GM23248 (cell line): Measurements from ENCODE around the gene TMEM108. TPM values are rescaled to one million over a fixed set of nuclear protein-coding genes. Genes with fewer than 3 reads are reported as not detected.

ENCODE experiments used
- DNase-seq: peaks from one replicate; pipeline ENCODE4 v3.0.0-alpha.2; 2015
- H2AFZ ChIP-seq: fragments of 200-600 bp; sonication (generic); 2 replicates; pipeline ENCODE4 v1.6.1; 2016; ENCODE audit warnings: antibody characterized with exemption
- H3F3A ChIP-seq: fragments of 200-600 bp; sonication (generic); 2 replicates; pipeline ENCODE4 v1.6.1; 2016; ENCODE audit warnings: mild to moderate bottlenecking, antibody characterized with exemption, mixed run types; ENCODE audit not compliant: insufficient read depth
- H3K27ac ChIP-seq: fragments of 200-600 bp; sonication (generic); 2 replicates; pipeline ENCODE4 v1.5.1; 2016; ENCODE audit warnings: mild to moderate bottlenecking
- H3K27me3 ChIP-seq: fragments of 200-600 bp; sonication (generic); replicated peaks from 2 replicates; pipeline ENCODE4 v1.6.1; 2016; ENCODE audit warnings: mild to moderate bottlenecking; ENCODE audit not compliant: insufficient read depth
- H3K36me3 ChIP-seq: fragments of 200-600 bp; sonication (generic); 2 replicates; pipeline ENCODE4 v1.6.1; 2016; ENCODE audit warnings: low read depth, mild to moderate bottlenecking
- H3K4me1 ChIP-seq: fragments of 200-600 bp; sonication (generic); 2 replicates; pipeline ENCODE4 v1.6.1; 2016; ENCODE audit warnings: mild to moderate bottlenecking; ENCODE audit not compliant: insufficient read depth
- H3K4me2 ChIP-seq: fragments of 200-600 bp; sonication (generic); one replicate; pipeline ENCODE4 v1.6.1; 2016; ENCODE audit warnings: mild to moderate bottlenecking; ENCODE audit not compliant: unreplicated experiment
- H3K4me3 ChIP-seq: fragments of 200-600 bp; sonication (generic); 2 replicates; pipeline ENCODE4 v1.5.1; 2016; ENCODE audit warnings: mild to moderate bottlenecking
- H3K79me2 ChIP-seq: fragments of 200-600 bp; sonication (generic); 2 replicates; pipeline ENCODE4 v1.6.1; 2016; ENCODE audit warnings: mild to moderate bottlenecking; ENCODE audit not compliant: insufficient read depth
- H3K9ac ChIP-seq: fragments of 200-600 bp; sonication (generic); 2 replicates; pipeline ENCODE4 v1.6.1; 2016; ENCODE audit warnings: mild to moderate bottlenecking
- H3K9me2 ChIP-seq: fragments of 200-600 bp; sonication (generic); 2 replicates; pipeline ENCODE4 v1.6.1; 2016; ENCODE audit warnings: mixed run types, mild to moderate bottlenecking, moderate library complexity; ENCODE audit not compliant: insufficient read depth
- H3K9me3 ChIP-seq: fragments of 200-600 bp; sonication (generic); one replicate; pipeline ENCODE4 v1.6.1; 2017; ENCODE audit warnings: low read depth
- H4K20me1 ChIP-seq: fragments of 200-600 bp; sonication (generic); 2 replicates; pipeline ENCODE4 v1.6.0; 2016; ENCODE audit not compliant: insufficient read depth
- EZH2 ChIP-seq: fragments of 200-600 bp; sonication (generic); IDR thresholded peaks from 2 replicates; pipeline ENCODE4 v1.6.1; 2018; ENCODE audit warnings: antibody characterized with exemption, mild to moderate bottlenecking; ENCODE audit not compliant: insufficient read depth, poor library complexity, severe bottlenecking
- EZH2phosphoT487 ChIP-seq: fragments of 200-600 bp; sonication (generic); IDR thresholded peaks from 2 replicates; pipeline ENCODE4 v1.6.1; 2018; ENCODE audit warnings: antibody characterized with exemption, moderate library complexity, mild to moderate bottlenecking, low read depth; ENCODE audit not compliant: insufficient read depth
- WGBS, 2 experiments: methylation state at CpG; one replicate each; pipeline ENCODE4 v1.1.6; 2015 to 2017; ENCODE audit warnings: low lambda C conversion rate in 2 of 2, low coverage in 1 of 2; ENCODE audit errors: missing lambda C conversion rate in 2 of 2; 5-methylcytosine and 5-hydroxymethylcytosine counted together
- in situ Hi-C: fragments of 300-500 bp; cut with MboI; formaldehyde crosslinking; loops from 2 replicates; pipeline ENCODE4 v1.15.0; 2020
- polyA plus RNA-seq: library from polyadenylated mRNA; unstranded; fragments of >200 nt; fragmentation: Nextera tagmentation; extraction: Ambion mirVana; gene quantifications from 2 replicates; pipeline ENCODE4 v1.2.1, GENCODE V29; 2016
- total RNA-seq: library from RNA; depleted of rRNA; stranded (reverse); fragments of >200 nt; shearing (Covaris generic); gene quantifications from 2 replicates; pipeline ENCODE4 v1.2.3, GENCODE V29; 2014

TMEM108 gene
- total and polyA plus RNA-seq, 2 experiments from 2014 or later, result not detected

DNA sequence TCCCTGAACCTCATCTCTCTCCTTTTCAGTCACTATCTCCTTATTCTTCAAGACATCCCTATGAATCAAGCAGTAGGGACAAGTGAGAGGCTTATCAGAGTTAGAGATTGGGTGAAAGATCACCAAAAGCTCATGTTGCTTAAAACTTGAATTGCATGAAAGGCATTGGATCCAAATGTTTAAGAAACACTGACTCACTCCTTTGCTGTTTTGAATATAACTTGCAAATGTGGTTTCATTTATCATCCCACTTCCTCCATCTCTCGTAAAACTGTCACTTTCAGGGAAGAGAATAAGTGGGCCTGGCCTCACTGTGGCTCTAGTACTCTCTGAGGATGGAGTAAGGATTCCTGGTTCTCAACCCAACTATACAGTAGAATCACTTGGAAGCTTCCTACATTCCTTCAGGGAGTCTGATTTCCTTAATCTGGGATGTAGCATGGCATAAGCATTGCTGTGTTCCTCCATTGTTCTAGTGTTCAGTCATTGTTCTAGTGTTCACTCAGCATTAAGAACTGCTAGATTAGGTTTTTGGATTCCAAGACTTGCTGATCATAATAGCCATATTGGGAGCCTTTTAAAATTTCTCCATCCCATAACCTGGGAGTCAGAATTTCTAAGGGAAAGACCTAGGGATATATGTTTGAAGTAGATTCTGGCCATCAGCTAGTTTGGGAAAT, 171.8 kb downstream of the TMEM108 start:
- no peaks in the 10 kb centered on the region for H3K9me2 ChIP-seq
- H3K36me3 ChIP-seq, result no peaks in the 10 kb centered on the region
- no peak overlapping the region for H3K4me2 ChIP-seq
- no peak overlapping the region for H3K9ac ChIP-seq
- H3K4me3 ChIP-seq, result no peak overlapping the region
- no peaks in the 10 kb centered on the region for H3K27me3 ChIP-seq
- DNase-seq, result peak; percentile 15
- H3K79me2 ChIP-seq, result no peaks in the 10 kb centered on the region
- no peak overlapping the region for H3K27ac ChIP-seq
- TF ChIP-seq EZH2phosphoT487 (no peak), EZH2 (no peak)
- in situ Hi-C loops, result no loop called here
- H3K4me1 ChIP-seq, result no peaks in the 10 kb centered on the region
- no peaks in the 10 kb centered on the region for H3K9me3 ChIP-seq
- 0 to 5% methylated on average over 1 of the region's 1 CpG for WGBS, 2 experiments
- H2AFZ ChIP-seq, result no peak overlapping the region
- no peaks in the 10 kb centered on the region for H3F3A ChIP-seq
- H4K20me1 ChIP-seq, result no peaks in the 10 kb centered on the region

DNA sequence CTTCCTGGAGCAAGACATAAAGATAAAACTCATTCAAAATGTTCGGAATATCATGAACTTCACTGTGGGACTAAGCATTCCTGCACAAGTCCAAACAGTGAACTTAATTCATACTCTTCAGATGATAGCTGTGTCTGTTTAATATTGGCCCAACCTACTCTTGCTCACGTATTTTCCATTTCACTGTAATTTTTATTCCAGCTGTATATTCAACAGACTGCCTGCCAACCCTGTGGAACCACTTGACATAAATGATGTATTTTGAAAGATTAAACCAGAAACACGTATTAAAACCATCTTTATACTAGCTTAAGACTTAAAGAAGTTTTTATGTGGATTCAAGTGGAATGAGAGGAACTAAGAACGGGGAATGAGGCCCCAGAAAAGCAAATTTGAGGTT, 172.5 kb downstream of the TMEM108 start:
- no peaks in the 10 kb centered on the region for H3K27me3 ChIP-seq
- H2AFZ ChIP-seq, result no peak overlapping the region
- 4 to 8% methylated on average over 4 of the region's 4 CpGs for WGBS, 2 experiments
- no peaks in the 10 kb centered on the region for H3K9me3 ChIP-seq
- no peaks in the 10 kb centered on the region for H3K36me3 ChIP-seq
- no peak for DNase-seq
- H3K9me2 ChIP-seq, result no peaks in the 10 kb centered on the region
- TF ChIP-seq EZH2 (no peak), EZH2phosphoT487 (no peak)
- H3K9ac ChIP-seq, result no peak overlapping the region
- H3K79me2 ChIP-seq, result no peaks in the 10 kb centered on the region
- no peak overlapping the region for H3K4me3 ChIP-seq
- H3K4me1 ChIP-seq, result no peaks in the 10 kb centered on the region
- H3K4me2 ChIP-seq, result no peak overlapping the region
- in situ Hi-C loops, result no loop called here
- H3K27ac ChIP-seq, result no peak overlapping the region
- no peaks in the 10 kb centered on the region for H4K20me1 ChIP-seq
- H3F3A ChIP-seq, result no peaks in the 10 kb centered on the region

DNA sequence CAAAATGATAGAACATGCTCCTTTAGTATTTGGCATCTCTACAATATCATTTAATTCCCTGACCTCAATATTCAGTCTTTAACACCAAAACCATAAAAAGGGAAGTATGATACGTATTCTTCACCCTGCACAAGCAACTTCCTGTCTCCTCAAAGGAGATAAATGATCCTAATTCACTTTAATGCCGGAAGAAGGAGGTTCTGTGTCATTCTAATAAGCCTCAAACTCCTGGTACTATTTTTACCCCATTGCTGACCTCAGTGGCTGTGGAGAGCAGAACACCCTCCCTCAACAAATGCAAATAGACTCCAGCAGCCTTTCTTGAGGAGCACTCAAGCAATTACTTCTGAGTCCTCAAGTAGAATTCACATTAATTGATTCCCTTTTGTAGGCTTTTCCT, 173.3 kb downstream of the TMEM108 start:
- H3K36me3 ChIP-seq, result no peaks in the 10 kb centered on the region
- in situ Hi-C loops, result no loop called here
- no peaks in the 10 kb centered on the region for H3K9me2 ChIP-seq
- no peaks in the 10 kb centered on the region for H4K20me1 ChIP-seq
- no peaks in the 10 kb centered on the region for H3K4me1 ChIP-seq
- H2AFZ ChIP-seq, result no peak overlapping the region
- H3F3A ChIP-seq, result no peaks in the 10 kb centered on the region
- no peaks in the 10 kb centered on the region for H3K79me2 ChIP-seq
- no peaks in the 10 kb centered on the region for H3K27me3 ChIP-seq
- no peaks in the 10 kb centered on the region for H3K9me3 ChIP-seq
- H3K27ac ChIP-seq, result no peak overlapping the region
- H3K4me3 ChIP-seq, result no peak overlapping the region
- H3K9ac ChIP-seq, result no peak overlapping the region
- WGBS, 2 experiments, result 6 to 15% methylated on average over 2 of the region's 2 CpGs
- no peak overlapping the region for H3K4me2 ChIP-seq
- no peak for DNase-seq
- TF ChIP-seq EZH2phosphoT487 (no peak), EZH2 (no peak)

DNA sequence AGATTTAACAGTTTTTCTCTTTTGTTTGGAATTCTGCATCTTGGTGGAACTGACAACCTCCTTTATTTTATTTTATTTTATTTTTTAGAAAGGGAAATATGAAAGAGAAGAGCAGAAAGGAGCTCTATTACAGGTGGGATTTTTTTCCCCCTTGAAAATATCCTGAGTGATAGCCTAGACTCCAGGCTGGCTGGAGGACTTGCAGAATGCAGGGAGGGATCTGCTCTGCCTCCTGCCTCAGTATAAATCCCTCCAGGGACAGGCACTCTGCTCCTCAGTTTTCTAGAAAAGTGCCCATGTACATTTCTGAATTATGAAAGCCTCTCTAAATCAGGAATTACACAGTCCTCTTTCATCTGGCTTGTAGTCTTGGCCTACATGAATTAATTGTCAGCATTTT, 173.7 kb downstream of the TMEM108 start:
- H3K4me1 ChIP-seq, result no peaks in the 10 kb centered on the region
- TF ChIP-seq EZH2phosphoT487, result no peak
- no peak for TF ChIP-seq EZH2
- H3K27ac ChIP-seq, result no peak overlapping the region
- no peaks in the 10 kb centered on the region for H3K79me2 ChIP-seq
- no peaks in the 10 kb centered on the region for H3K9me2 ChIP-seq
- no peak for DNase-seq
- no peak overlapping the region for H3K9ac ChIP-seq
- H3K4me3 ChIP-seq, result no peak overlapping the region
- no peaks in the 10 kb centered on the region for H3K27me3 ChIP-seq
- H3K4me2 ChIP-seq, result no peak overlapping the region
- no peaks in the 10 kb centered on the region for H3K36me3 ChIP-seq
- no peaks in the 10 kb centered on the region for H3K9me3 ChIP-seq
- in situ Hi-C loops, result no loop called here
- no peak overlapping the region for H2AFZ ChIP-seq
- no peaks in the 10 kb centered on the region for H3F3A ChIP-seq
- no peaks in the 10 kb centered on the region for H4K20me1 ChIP-seq

DNA sequence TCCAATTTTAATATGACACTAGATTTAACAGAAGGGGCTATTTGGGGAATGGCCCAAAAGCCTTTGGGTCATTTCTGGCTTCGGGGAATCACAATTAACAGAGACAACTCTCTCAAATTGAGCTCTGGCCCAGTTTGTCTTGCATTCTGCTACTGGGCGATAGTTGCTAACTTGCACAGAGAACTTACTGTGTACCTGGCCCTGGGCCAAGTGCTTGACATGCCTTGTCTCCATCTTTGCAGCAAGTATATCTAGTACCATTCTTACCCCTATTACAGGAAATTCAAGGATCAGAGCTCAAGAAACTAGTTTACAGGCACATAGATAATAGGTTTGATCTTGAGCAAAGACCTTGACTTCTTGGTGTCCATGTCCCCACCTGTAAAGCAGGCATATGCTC, 175.7 kb downstream of the TMEM108 start:
- H3F3A ChIP-seq, result no peaks in the 10 kb centered on the region

More for the DNA sequence above, 175.7 kb downstream of the TMEM108 start:
- Histone ChIP-seq H3K27ac (no peak overlapping the region), H3K9me3 (no peaks in the 10 kb centered on the region), H4K20me1 (no peaks in the 10 kb centered on the region), H3K36me3 (no peaks in the 10 kb centered on the region), H3K9me2 (no peaks in the 10 kb centered on the region), H3K79me2 (no peaks in the 10 kb centered on the region), H3K4me2 (no peak overlapping the region), H2AFZ (no peak overlapping the region), H3K4me3 (no peak overlapping the region), H3K4me1 (no peaks in the 10 kb centered on the region), H3K9ac (no peak overlapping the region), H3K27me3 (no peaks in the 10 kb centered on the region)
- in situ Hi-C loops, result no loop called here
- TF ChIP-seq EZH2 (no peak), EZH2phosphoT487 (no peak)
- 12 to 21% methylated on average over 2 of the region's 2 CpGs for WGBS, 2 experiments
- no peak for DNase-seq
